Measurements from ENCODE around the gene FGF6.

DNA sequence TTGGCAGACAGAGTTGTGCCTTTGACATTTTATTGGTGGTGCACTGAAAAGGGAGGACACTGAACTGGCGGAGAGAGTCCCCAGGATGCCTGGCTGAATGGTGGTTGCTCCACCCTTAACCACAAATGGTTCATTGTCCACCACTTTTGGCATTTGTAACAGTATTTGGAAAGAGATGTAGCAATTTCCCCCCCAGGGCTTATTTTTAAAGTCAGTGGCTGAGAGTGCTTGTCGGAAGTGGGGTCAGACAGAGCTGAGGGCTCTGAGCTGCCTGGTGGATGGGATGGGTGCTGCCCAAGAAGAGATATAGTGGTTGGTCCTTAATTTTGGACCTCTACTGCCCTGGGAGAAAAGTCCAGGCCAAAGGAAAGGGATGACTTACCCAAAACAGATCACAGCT lies 31.5 kb upstream of the FGF6 start:
- no peak for TF ChIP-seq CTCF (IDR thresholded peaks at IDR 0.05; ENCODE audit: low read depth, low read length)
- TF ChIP-seq EZH2phosphoT487 (IDR thresholded peaks at IDR 0.05; ENCODE audit: low read depth) = no peak
